Breast epithelium (tissue), 3 donors: ENCODE data around the gene ACOT8.

Experiments
- POLR2A ChIP-seq: fragments of 450-650 bp; IDR thresholded peaks from one replicate; pipeline ENCODE4 v1.6.1; 2016; ENCODE audit warnings: antibody characterized with exemption, mild to moderate bottlenecking, moderate library complexity
- TF ChIP-seq, protein P1 (sequence below), 3 donors: fragments of 450-650 bp; IDR thresholded peaks; one replicate each; pipeline ENCODE4 v1.5.1; 2016 to 2017; ENCODE audit warnings: antibody characterized with exemption in 3 of 3, mild to moderate bottlenecking in 3 of 3, moderate library complexity in 3 of 3

DNA sequence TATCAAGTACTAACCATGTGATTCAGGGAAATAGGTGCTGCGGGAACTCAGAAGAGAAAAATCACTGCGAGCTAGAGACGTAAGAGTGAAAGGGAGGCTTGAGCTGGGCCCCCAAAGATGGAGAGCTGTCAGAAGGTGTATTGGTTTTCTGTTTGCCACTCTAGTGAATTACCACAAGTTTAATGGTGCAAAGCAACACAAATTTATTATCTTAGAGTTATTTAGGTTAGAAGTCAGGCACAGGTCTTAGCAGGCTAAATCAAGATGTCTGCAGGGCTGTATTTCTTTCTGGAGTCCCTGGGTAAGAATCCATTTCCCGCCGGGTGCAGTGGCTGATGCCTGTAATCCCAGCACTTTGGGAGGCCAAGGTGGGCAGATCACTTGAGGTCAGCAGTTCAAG is 2.7 kb upstream of the ACOT8 start:
- TF ChIP-seq POLR2A, result no peak
- TF ChIP-seq, protein P1, sequence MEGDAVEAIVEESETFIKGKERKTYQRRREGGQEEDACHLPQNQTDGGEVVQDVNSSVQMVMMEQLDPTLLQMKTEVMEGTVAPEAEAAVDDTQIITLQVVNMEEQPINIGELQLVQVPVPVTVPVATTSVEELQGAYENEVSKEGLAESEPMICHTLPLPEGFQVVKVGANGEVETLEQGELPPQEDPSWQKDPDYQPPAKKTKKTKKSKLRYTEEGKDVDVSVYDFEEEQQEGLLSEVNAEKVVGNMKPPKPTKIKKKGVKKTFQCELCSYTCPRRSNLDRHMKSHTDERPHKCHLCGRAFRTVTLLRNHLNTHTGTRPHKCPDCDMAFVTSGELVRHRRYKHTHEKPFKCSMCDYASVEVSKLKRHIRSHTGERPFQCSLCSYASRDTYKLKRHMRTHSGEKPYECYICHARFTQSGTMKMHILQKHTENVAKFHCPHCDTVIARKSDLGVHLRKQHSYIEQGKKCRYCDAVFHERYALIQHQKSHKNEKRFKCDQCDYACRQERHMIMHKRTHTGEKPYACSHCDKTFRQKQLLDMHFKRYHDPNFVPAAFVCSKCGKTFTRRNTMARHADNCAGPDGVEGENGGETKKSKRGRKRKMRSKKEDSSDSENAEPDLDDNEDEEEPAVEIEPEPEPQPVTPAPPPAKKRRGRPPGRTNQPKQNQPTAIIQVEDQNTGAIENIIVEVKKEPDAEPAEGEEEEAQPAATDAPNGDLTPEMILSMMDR (IDR thresholded peaks at IDR 0.05), result no peak
